ENCODE measurements around the gene ASIC5. TPM values are rescaled to one million over a fixed set of nuclear protein-coding genes. Genes with fewer than 3 reads are reported as not detected.

ASIC5 gene
- polyA plus RNA-seq, 2 donors, result not detected

- H3K9me3 ChIP-seq (ENCODE audit: control insufficient read depth in 2 of 2, insufficient read depth in 1 of 2, low read depth in 1 of 2, low read length in 1 of 2), result no peaks in the 10 kb centered on the region
- no peaks in the 10 kb centered on the region for H3K4me1 ChIP-seq (ENCODE audit: control insufficient read depth in 2 of 2, insufficient read depth in 2 of 2, low read length in 1 of 2)
- no peak overlapping the region for H3K4me3 ChIP-seq (ENCODE audit: low read depth in 1 of 2, low read length in 2 of 2)
- no peak overlapping the region for H3K27ac ChIP-seq (ENCODE audit: low read depth in 2 of 2, low read length in 1 of 2)
- no peaks in the 10 kb centered on the region for H3K36me3 ChIP-seq (ENCODE audit: control insufficient read depth in 2 of 2, insufficient read depth in 2 of 2, low read length in 1 of 2)
- no peaks in the 10 kb centered on the region for H3K27me3 ChIP-seq (ENCODE audit: control insufficient read depth in 1 of 2, insufficient read depth in 2 of 2, low read length in 2 of 2)
Measured at GRCh38 chr4:155846929-155847328, 19.1 kb downstream of the ASIC5 start.

DNA sequence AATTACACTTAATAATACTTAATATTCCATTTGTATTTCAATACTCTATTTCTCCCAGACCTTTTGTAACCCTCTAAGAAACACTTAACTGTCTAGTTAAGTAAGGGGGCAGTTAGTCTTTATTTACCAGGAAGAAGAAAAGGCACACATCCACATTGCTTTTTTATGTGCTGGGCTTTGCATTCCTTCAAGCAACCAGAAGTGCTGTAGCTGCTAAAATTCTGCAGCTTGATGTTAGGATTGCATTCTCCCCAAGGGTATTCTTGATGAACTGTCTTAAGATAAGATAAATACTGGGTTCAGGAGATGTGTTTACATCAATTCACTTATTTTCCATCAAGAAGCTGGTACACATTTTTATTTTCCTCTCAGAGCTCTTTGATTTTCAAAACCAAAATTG is 24.0 kb downstream of the ASIC5 start:
- H3K36me3 ChIP-seq (ENCODE audit: control insufficient read depth in 2 of 2, insufficient read depth in 2 of 2, low read length in 1 of 2), result no peaks in the 10 kb centered on the region
- no peak overlapping the region for H3K4me3 ChIP-seq (ENCODE audit: low read depth in 1 of 2, low read length in 2 of 2)
- H3K4me1 ChIP-seq (ENCODE audit: control insufficient read depth in 2 of 2, insufficient read depth in 2 of 2, low read length in 1 of 2), result no peaks in the 10 kb centered on the region
- no peaks in the 10 kb centered on the region for H3K9me3 ChIP-seq (ENCODE audit: control insufficient read depth in 2 of 2, insufficient read depth in 1 of 2, low read depth in 1 of 2, low read length in 1 of 2)
- H3K27me3 ChIP-seq (ENCODE audit: control insufficient read depth in 1 of 2, insufficient read depth in 2 of 2, low read length in 2 of 2), result no peaks in the 10 kb centered on the region
- no peak overlapping the region for H3K27ac ChIP-seq (ENCODE audit: low read depth in 2 of 2, low read length in 1 of 2)

GRCh38 chr4:155837203-155837796 is 28.8 kb downstream of the ASIC5 start:
- no peaks in the 10 kb centered on the region for H3K9me3 ChIP-seq (ENCODE audit: control insufficient read depth in 2 of 2, insufficient read depth in 1 of 2, low read depth in 1 of 2, low read length in 1 of 2)
- H3K27ac ChIP-seq (ENCODE audit: low read depth in 2 of 2, low read length in 1 of 2), result no peak overlapping the region
- WGBS, 2 donors, result 32 to 69% methylated on average over 1 of the region's 1 CpG
- no peaks in the 10 kb centered on the region for H3K4me1 ChIP-seq (ENCODE audit: control insufficient read depth in 2 of 2, insufficient read depth in 2 of 2, low read length in 1 of 2)
- no peak overlapping the region for H3K4me3 ChIP-seq (ENCODE audit: low read depth in 1 of 2, low read length in 2 of 2)
- H3K27me3 ChIP-seq (ENCODE audit: control insufficient read depth in 1 of 2, insufficient read depth in 2 of 2, low read length in 2 of 2), result no peaks in the 10 kb centered on the region
- no peaks in the 10 kb centered on the region for H3K36me3 ChIP-seq (ENCODE audit: control insufficient read depth in 2 of 2, insufficient read depth in 2 of 2, low read length in 1 of 2)

DNA sequence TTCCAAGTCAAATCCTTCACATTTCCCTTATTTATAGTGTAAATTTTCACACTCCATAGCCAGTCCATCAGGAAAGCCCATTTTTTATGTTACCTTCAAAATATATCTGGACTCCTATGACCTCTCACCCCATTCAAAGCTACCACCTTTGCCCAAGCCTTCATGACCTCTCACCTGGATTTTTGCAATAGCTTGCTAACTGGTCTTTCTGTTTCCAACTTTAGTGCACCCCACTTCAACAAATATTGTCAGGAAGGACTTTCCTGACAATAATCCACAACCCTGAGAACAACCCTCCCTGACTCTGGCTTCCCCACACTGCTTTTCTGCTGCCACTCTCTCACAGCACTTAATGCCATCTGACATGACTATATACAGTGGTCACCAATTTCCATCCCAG is 33.4 kb downstream of the ASIC5 start:
- H3K9me3 ChIP-seq (ENCODE audit: control insufficient read depth in 2 of 2, insufficient read depth in 1 of 2, low read depth in 1 of 2, low read length in 1 of 2), result no peaks in the 10 kb centered on the region
- H3K27me3 ChIP-seq (ENCODE audit: control insufficient read depth in 1 of 2, insufficient read depth in 2 of 2, low read length in 2 of 2), result no peaks in the 10 kb centered on the region
- H3K4me3 ChIP-seq (ENCODE audit: low read depth in 1 of 2, low read length in 2 of 2), result no peak overlapping the region
- no peaks in the 10 kb centered on the region for H3K4me1 ChIP-seq (ENCODE audit: control insufficient read depth in 2 of 2, insufficient read depth in 2 of 2, low read length in 1 of 2)
- H3K27ac ChIP-seq (ENCODE audit: low read depth in 2 of 2, low read length in 1 of 2), result no peak overlapping the region
- H3K36me3 ChIP-seq (ENCODE audit: control insufficient read depth in 2 of 2, insufficient read depth in 2 of 2, low read length in 1 of 2), result no peaks in the 10 kb centered on the region

DNA sequence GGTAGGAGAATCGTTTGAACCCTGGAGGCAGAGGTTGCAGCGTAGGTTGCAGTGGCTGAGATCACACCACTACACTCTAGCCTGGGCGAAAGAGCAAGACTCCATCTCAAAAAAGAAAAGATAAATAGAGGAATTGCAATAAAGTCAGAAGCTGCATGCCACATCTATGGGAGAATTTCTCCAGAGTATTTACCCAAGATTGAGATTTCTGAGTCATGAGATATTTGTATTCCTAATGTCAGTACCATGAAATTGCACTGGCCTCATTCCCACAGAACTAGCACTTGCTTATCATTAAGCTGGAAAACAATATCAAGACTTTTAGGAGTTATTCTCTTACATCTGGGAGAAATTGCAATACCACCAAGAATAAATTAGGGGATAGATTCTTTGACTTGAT is 37.4 kb downstream of the ASIC5 start:
- no peak overlapping the region for H3K27ac ChIP-seq (ENCODE audit: low read depth in 2 of 2, low read length in 1 of 2)
- H3K4me1 ChIP-seq (ENCODE audit: control insufficient read depth in 2 of 2, insufficient read depth in 2 of 2, low read length in 1 of 2), result no peaks in the 10 kb centered on the region
- no peaks in the 10 kb centered on the region for H3K36me3 ChIP-seq (ENCODE audit: control insufficient read depth in 2 of 2, insufficient read depth in 2 of 2, low read length in 1 of 2)
- H3K27me3 ChIP-seq (ENCODE audit: control insufficient read depth in 1 of 2, insufficient read depth in 2 of 2, low read length in 2 of 2), result no peaks in the 10 kb centered on the region
- 81 to 90% methylated on average over 3 of the region's 3 CpGs for WGBS, 2 donors
- no peak overlapping the region for H3K4me3 ChIP-seq (ENCODE audit: low read depth in 1 of 2, low read length in 2 of 2)
- no peaks in the 10 kb centered on the region for H3K9me3 ChIP-seq (ENCODE audit: control insufficient read depth in 2 of 2, insufficient read depth in 1 of 2, low read depth in 1 of 2, low read length in 1 of 2)

DNA sequence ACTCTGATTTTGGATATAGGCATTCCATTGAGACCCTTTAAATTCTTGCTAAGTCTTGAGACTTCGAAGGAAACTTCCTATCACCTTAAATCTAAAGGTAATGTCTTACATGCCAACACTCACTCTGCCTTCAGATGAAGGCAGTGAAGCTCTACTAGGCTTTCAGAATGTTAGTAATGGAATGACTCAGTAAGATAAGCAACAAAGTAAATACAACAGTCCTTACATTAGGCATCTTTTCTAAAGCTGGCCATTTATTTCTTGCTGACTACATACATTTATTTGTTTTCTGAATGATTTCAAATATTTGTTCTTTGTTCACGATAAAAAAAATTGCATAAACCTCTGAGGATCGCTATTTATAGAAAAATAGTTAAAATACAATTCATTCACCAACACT is 43.5 kb downstream of the ASIC5 start:
- H3K4me1 ChIP-seq (ENCODE audit: control insufficient read depth in 2 of 2, insufficient read depth in 2 of 2, low read length in 1 of 2), result no peaks in the 10 kb centered on the region
- H3K36me3 ChIP-seq (ENCODE audit: control insufficient read depth in 2 of 2, insufficient read depth in 2 of 2, low read length in 1 of 2), result no peaks in the 10 kb centered on the region
- no peaks in the 10 kb centered on the region for H3K9me3 ChIP-seq (ENCODE audit: control insufficient read depth in 2 of 2, insufficient read depth in 1 of 2, low read depth in 1 of 2, low read length in 1 of 2)
- H3K4me3 ChIP-seq (ENCODE audit: low read depth in 1 of 2, low read length in 2 of 2), result no peak overlapping the region
- no peaks in the 10 kb centered on the region for H3K27me3 ChIP-seq (ENCODE audit: control insufficient read depth in 1 of 2, insufficient read depth in 2 of 2, low read length in 2 of 2)
- 47 to 53% methylated on average over 3 of the region's 3 CpGs for WGBS, 2 donors
- H3K27ac ChIP-seq (ENCODE audit: low read depth in 2 of 2, low read length in 1 of 2), result no peak overlapping the region

- H3K9me3 ChIP-seq (ENCODE audit: control insufficient read depth in 2 of 2, insufficient read depth in 1 of 2, low read depth in 1 of 2, low read length in 1 of 2), result no peaks in the 10 kb centered on the region
- no peaks in the 10 kb centered on the region for H3K4me1 ChIP-seq (ENCODE audit: control insufficient read depth in 2 of 2, insufficient read depth in 2 of 2, low read length in 1 of 2)
- no peaks in the 10 kb centered on the region for H3K27me3 ChIP-seq (ENCODE audit: control insufficient read depth in 1 of 2, insufficient read depth in 2 of 2, low read length in 2 of 2)
- H3K4me3 ChIP-seq (ENCODE audit: low read depth in 1 of 2, low read length in 2 of 2), result no peak overlapping the region
- no peak overlapping the region for H3K27ac ChIP-seq (ENCODE audit: low read depth in 2 of 2, low read length in 1 of 2)
- WGBS, 2 donors, result 80 to 83% methylated on average over 4 of the region's 4 CpGs
- no peaks in the 10 kb centered on the region for H3K36me3 ChIP-seq (ENCODE audit: control insufficient read depth in 2 of 2, insufficient read depth in 2 of 2, low read length in 1 of 2)
Measured at GRCh38 chr4:155820887-155821518, 45.1 kb downstream of the ASIC5 start.

DNA sequence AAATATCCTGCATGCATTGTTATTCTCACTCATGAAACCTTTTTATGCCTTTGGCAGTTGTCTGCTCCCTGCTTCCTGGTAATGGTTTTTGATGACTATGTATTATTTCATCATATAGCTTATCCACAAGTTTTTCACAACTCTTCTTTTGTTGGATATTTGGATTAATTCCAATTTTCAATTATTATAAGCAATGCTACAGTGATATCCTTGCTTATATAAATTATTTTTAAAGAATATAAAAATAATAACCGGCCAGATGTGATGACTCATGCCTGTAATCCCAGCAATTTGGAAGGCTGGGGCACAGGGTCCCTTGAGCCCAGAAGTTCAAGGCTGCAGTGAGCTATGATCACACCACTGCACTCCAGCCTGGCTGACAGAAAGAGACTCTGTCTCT is 47.0 kb downstream of the ASIC5 start:
- Histone ChIP-seq H3K4me1 (ENCODE audit: control insufficient read depth in 2 of 2, insufficient read depth in 2 of 2, low read length in 1 of 2) (no peaks in the 10 kb centered on the region), H3K9me3 (ENCODE audit: control insufficient read depth in 2 of 2, insufficient read depth in 1 of 2, low read depth in 1 of 2, low read length in 1 of 2) (no peaks in the 10 kb centered on the region), H3K36me3 (ENCODE audit: control insufficient read depth in 2 of 2, insufficient read depth in 2 of 2, low read length in 1 of 2) (no peaks in the 10 kb centered on the region), H3K4me3 (ENCODE audit: low read depth in 1 of 2, low read length in 2 of 2) (no peak overlapping the region), H3K27ac (ENCODE audit: low read depth in 2 of 2, low read length in 1 of 2) (no peak overlapping the region), H3K27me3 (ENCODE audit: control insufficient read depth in 1 of 2, insufficient read depth in 2 of 2, low read length in 2 of 2) (no peaks in the 10 kb centered on the region)
- 29 to 38% methylated on average over 1 of the region's 1 CpG for WGBS, 2 donors

DNA sequence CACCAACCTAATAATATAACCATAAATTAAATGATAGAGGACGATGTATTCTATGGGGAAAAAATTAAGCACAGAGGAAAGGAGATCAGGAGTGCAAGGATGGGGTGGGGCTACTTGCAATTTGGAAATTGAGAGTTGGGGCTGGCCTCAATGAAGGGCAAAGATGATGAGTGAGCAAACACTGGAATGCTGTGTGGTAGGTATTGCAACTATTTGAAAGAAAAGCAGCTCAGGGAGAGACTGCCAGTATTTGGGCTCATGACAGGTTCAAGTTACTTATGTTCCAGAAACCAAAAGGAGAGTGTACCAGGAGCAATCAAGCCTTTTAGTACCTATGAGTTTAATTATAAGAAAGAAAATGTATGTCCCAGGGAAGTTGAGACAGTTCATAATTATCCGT is 47.4 kb downstream of the ASIC5 start:
- Histone ChIP-seq H3K27me3 (ENCODE audit: control insufficient read depth in 1 of 2, insufficient read depth in 2 of 2, low read length in 2 of 2) (no peaks in the 10 kb centered on the region), H3K4me1 (ENCODE audit: control insufficient read depth in 2 of 2, insufficient read depth in 2 of 2, low read length in 1 of 2) (no peaks in the 10 kb centered on the region), H3K36me3 (ENCODE audit: control insufficient read depth in 2 of 2, insufficient read depth in 2 of 2, low read length in 1 of 2) (no peaks in the 10 kb centered on the region), H3K27ac (ENCODE audit: low read depth in 2 of 2, low read length in 1 of 2) (no peak overlapping the region), H3K4me3 (ENCODE audit: low read depth in 1 of 2, low read length in 2 of 2) (no peak overlapping the region), H3K9me3 (ENCODE audit: control insufficient read depth in 2 of 2, insufficient read depth in 1 of 2, low read depth in 1 of 2, low read length in 1 of 2) (no peaks in the 10 kb centered on the region)
- WGBS, 2 donors, result 80 to 86% methylated on average over 2 of the region's 2 CpGs

DNA sequence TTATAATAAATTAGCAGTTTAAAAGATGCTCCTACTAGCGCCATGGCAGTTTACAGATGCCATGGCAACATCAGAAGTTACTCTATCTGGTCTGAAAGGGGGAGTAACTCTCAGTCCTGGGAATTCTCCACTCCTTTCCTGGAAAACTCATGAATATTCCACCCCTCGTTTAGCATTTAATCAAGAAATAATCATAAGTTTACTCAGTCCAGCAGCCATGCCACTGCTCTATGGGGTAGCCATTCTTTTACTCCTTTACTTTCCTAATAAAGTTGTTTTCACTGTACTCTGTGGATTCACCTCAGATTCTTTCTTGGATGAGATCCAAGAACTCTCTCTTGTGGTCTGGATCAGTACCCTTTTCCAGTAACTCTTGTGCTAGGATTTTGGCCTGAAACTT is 55.0 kb downstream of the ASIC5 start:
- Histone ChIP-seq H3K27me3 (ENCODE audit: control insufficient read depth in 1 of 2, insufficient read depth in 2 of 2, low read length in 2 of 2) (no peaks in the 10 kb centered on the region), H3K36me3 (ENCODE audit: control insufficient read depth in 2 of 2, insufficient read depth in 2 of 2, low read length in 1 of 2) (no peaks in the 10 kb centered on the region), H3K9me3 (ENCODE audit: control insufficient read depth in 2 of 2, insufficient read depth in 1 of 2, low read depth in 1 of 2, low read length in 1 of 2) (no peaks in the 10 kb centered on the region), H3K4me1 (ENCODE audit: control insufficient read depth in 2 of 2, insufficient read depth in 2 of 2, low read length in 1 of 2) (no peaks in the 10 kb centered on the region), H3K27ac (ENCODE audit: low read depth in 2 of 2, low read length in 1 of 2) (no peak overlapping the region), H3K4me3 (ENCODE audit: low read depth in 1 of 2, low read length in 2 of 2) (no peak overlapping the region)
- WGBS, 2 donors, result 86 to 91% methylated on average over 2 of the region's 2 CpGs

Measured in esophagus (tissue), 2 donors.